Activated naive CD4-positive, alpha-beta T cell treated with anti-CD3 and anti-CD28 coated beads, Interleukin-2, amount 50 U/mL, for 24 hours (primary cell): ENCODE data around the gene PYGO2.
"Not testable (repeated sequence)": the region's sequence is repeated elsewhere in the genome, so short reads cannot be mapped to it uniquely, and the experiment has no call there.

Experiments
- H3K27ac Mint-ChIP-seq: one replicate; pipeline ENCODE4 v1.8.0; 2021; ENCODE audit warnings: mild to moderate bottlenecking, mixed read lengths
- H3K27me3 Mint-ChIP-seq: one replicate; pipeline ENCODE4 v1.8.0; 2021; ENCODE audit warnings: mixed read lengths
- H3K36me3 Mint-ChIP-seq: one replicate; pipeline ENCODE4 v1.8.0; 2021; ENCODE audit warnings: mixed read lengths
- H3K4me1 Mint-ChIP-seq: one replicate; pipeline ENCODE4 v1.8.0; 2021; ENCODE audit warnings: mixed read lengths
- H3K4me3 Mint-ChIP-seq: one replicate; pipeline ENCODE4 v1.8.0; 2021; ENCODE audit warnings: mild to moderate bottlenecking, mixed read lengths
- H3K9me3 Mint-ChIP-seq: one replicate; pipeline ENCODE4 v1.8.0; 2021; ENCODE audit warnings: mixed read lengths

Gene PYGO2

DNA sequence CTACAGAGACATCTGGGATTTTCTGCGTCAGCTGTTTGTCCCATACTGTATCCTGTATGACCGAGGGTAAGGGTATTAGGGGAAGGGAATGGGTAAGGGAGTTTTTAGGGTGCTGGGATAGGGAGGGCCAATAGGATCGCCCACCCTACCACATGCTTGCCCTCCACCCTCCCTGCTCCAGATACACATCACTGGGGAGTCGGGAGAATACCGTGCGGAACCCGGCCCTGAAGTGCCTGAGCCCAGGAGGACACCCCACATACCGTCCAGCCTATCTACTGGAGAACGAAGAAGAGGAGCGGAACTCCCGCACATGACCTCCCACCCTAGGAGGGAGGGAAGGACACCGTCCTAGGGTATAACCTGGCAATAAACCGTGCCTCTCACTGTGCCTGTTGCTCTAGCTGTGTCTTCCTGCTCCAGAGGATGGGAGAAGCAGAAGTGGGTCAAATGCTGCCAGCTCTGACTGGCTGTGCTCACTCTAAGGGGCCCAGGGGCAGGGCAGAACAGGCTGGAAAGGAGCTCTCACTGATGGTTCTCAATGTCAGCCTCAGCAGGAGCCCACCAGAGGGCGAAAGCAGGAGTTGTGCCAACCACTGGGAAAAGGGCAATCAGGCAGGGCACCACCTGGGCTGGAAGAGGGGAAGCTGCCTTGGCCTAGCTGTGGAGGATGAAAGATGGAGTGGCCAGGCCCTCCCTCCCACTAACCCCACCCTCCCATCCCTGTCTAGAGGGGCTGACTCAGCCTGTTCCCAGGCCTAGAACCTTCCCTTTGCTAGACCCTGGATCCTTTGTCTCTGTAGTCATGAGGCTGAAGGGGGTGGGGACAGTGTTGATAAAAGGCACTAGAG lies 31.4 kb upstream of the PYGO2 start:
- Mint-ChIP-seq H3K4me1 (peaks cover 38% of the 10 kb centered on the region), H3K4me3 (no peak overlapping the region), H3K27ac (no peak overlapping the region), H3K36me3 (peaks cover 7% of the 10 kb centered on the region), H3K9me3 (no peaks in the 10 kb centered on the region), H3K27me3 (no peaks in the 10 kb centered on the region)

DNA sequence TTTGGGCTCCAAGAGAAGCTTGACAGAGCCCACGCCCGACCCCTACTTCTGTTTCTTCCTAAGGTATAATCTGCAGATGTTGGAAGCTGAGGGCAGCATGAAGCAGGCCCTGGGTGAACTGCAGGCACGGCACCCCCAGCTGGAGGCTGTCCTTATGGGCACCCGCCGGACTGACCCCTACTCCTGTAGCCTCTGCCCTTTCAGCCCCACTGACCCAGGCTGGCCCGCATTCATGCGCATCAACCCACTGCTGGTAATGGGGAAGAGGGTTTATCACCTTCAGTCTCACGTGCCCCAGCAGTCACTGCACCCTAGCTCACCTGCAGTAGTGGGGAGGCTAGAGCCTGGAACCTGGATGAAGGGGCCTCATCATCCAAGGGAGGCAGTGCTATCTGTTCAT lies 28.7 kb upstream of the PYGO2 start:
- Mint-ChIP-seq H3K9me3 (no peaks in the 10 kb centered on the region), H3K4me3 (no peak overlapping the region), H3K36me3 (peaks cover 7% of the 10 kb centered on the region), H3K4me1 (peaks cover 28% of the 10 kb centered on the region), H3K27me3 (no peaks in the 10 kb centered on the region), H3K27ac (no peak overlapping the region)

- Mint-ChIP-seq H3K27ac (no peak overlapping the region), H3K27me3 (no peaks in the 10 kb centered on the region), H3K4me1 (peaks cover 32% of the 10 kb centered on the region), H3K4me3 (no peak overlapping the region), H3K36me3 (peaks cover 7% of the 10 kb centered on the region), H3K9me3 (no peaks in the 10 kb centered on the region)
Measured at GRCh38 chr1:154989195-154989860, 27.7 kb upstream of the PYGO2 start.

- Mint-ChIP-seq H3K4me3 (no peak overlapping the region), H3K4me1 (peaks cover 36% of the 10 kb centered on the region), H3K27ac (peak overlapping the region; percentile 12)
Measured at GRCh38 chr1:154988058-154988954, 26.7 kb upstream of the PYGO2 start.

DNA sequence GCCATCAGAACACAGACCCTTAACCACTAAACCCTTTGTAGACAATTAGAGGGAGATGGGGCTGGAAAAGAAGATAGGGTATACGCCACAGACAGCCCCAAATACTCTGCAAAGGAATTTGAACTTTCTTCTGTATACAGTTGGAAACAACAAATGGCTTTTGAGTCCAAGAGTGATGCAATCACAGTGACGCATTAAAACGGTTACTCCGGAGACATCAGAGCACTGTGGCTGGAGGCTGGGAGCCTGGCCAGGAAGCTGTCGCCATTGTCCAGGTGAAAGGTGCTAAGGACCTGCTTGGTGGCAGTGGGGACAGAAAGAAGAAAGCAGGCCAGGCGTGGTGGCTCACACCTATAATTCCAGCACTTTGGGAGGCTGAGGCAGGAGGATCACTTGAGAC lies 25.7 kb upstream of the PYGO2 start:
- Mint-ChIP-seq H3K9me3 (no peaks in the 10 kb centered on the region), H3K27me3 (no peaks in the 10 kb centered on the region), H3K4me3 (no peak overlapping the region), H3K4me1 (peaks cover 33% of the 10 kb centered on the region), H3K27ac (no peak overlapping the region), H3K36me3 (peaks cover 7% of the 10 kb centered on the region)

More at GRCh38 chr1:154988058-154988954, 26.7 kb upstream of the PYGO2 start:
- Mint-ChIP-seq H3K27me3 (no peaks in the 10 kb centered on the region), H3K9me3 (no peaks in the 10 kb centered on the region), H3K36me3 (peaks cover 7% of the 10 kb centered on the region)

GRCh38 chr1:154986736-154987135 lies 25.2 kb upstream of the PYGO2 start:
- H3K36me3 Mint-ChIP-seq, H3K27ac Mint-ChIP-seq, H3K9me3 Mint-ChIP-seq, H3K27me3 Mint-ChIP-seq, H3K4me3 Mint-ChIP-seq: not testable (repeated sequence)
- peaks cover 32% of the 10 kb centered on the region for H3K4me1 Mint-ChIP-seq

DNA sequence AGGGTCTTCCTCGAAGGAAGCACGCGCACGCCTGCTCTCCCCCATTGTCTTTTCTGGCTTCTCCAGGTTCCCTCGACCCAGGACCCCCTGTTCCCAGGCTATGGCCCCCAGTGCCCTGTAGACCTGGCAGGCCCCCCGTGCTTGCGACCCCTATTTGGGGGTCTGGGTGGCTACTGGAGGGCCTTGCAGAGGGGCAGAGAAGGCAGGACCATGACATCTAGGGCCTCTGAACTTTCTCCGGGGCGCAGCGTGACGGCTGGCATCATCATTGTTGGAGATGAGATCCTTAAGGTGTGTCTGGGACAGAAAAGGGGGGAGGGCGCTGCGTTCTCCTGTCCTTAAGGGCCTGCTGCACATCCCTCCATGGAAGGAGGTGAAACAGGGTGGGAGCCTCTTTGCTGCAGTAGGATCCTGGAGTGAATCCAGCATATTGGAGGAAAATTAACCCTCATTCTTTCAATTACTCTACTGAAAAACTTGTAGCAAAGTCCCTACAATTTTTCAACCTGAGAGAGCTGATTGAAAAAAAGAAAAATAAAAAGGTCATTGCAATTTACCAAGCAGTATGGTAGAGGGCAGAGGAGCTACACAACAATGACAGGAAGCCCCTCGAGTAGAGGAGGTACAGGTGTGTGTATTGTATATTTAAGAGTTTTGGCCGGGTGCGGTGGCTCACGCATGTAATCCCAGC lies 22.3 kb upstream of the PYGO2 start:
- Mint-ChIP-seq H3K27me3 (no peaks in the 10 kb centered on the region), H3K4me1 (peaks cover 22% of the 10 kb centered on the region), H3K4me3 (no peak overlapping the region), H3K27ac (no peak overlapping the region), H3K36me3 (peaks cover 3% of the 10 kb centered on the region), H3K9me3 (no peaks in the 10 kb centered on the region)

GRCh38 chr1:154982897-154983648 lies 21.5 kb upstream of the PYGO2 start, which contains the start of gene FLAD1:
FLAD1 (plus strand) TSS chr1:154983344; CDS start chr1:154983695, 351 bp downstream.
- Mint-ChIP-seq H3K27ac (peak within 1 kb of the TSS; percentile 41), H3K36me3 (peaks cover 2% of the 10 kb centered on the region), H3K4me1 (peaks cover 13% of the 10 kb centered on the region), H3K27me3 (no peaks in the 10 kb centered on the region), H3K4me3 (no peak within 1 kb of the TSS), H3K9me3 (no peaks in the 10 kb centered on the region)

GRCh38 chr1:154982341-154982740 lies 20.8 kb upstream of the PYGO2 start:
- Mint-ChIP-seq H3K9me3 (no peaks in the 10 kb centered on the region), H3K27ac (peak overlapping the region; percentile 41), H3K27me3 (no peaks in the 10 kb centered on the region)

DNA sequence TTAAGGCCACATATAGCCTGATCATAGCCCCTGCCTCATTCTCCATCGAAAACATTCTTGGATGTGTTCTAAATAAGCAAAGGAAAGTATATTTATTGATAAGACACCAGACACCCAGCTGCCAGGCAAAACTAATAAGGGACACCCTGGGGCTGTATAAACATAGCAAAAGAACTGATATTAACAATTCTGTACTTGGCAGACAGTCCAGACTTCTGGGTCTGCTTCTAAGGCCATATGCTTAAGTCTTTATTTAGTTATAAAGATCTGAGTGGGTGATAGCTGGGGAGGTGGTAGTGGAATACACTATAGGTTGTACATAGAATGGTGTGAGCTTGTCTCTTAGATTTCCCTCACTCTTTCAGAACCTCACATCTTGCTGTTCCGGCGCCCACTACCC lies 16.8 kb upstream of the PYGO2 start:
- no peaks in the 10 kb centered on the region for H3K27me3 Mint-ChIP-seq
- H3K27ac Mint-ChIP-seq, result no peak overlapping the region
- peaks cover 2% of the 10 kb centered on the region for H3K36me3 Mint-ChIP-seq
- H3K9me3 Mint-ChIP-seq, result no peaks in the 10 kb centered on the region
- no peaks in the 10 kb centered on the region for H3K4me1 Mint-ChIP-seq
- H3K4me3 Mint-ChIP-seq, result no peak overlapping the region

More at GRCh38 chr1:154982341-154982740, 20.8 kb upstream of the PYGO2 start:
- H3K36me3 Mint-ChIP-seq, result peaks cover 2% of the 10 kb centered on the region
- H3K4me1 Mint-ChIP-seq, result peaks cover 12% of the 10 kb centered on the region
- H3K4me3 Mint-ChIP-seq, result no peak overlapping the region

DNA sequence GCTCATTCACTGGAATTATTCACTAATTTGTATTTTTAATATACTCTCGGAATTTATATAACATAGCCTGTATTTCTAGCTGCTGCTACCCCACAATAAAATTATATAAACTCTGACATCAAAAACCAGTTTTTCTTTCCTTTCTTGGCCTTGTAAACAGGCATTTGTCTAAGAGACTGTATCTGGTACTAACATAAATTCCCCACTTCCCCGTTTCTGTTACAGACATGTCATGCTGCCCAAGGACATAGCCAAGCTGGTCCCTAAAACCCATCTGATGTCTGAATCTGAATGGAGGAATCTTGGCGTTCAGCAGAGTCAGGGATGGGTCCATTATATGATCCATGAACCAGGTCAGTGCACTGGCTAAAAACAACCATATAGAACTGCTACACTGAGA lies 16.2 kb upstream of the PYGO2 start:
- not testable (repeated sequence) for H3K4me3 Mint-ChIP-seq, H3K9me3 Mint-ChIP-seq, H3K27me3 Mint-ChIP-seq, H3K36me3 Mint-ChIP-seq, H3K4me1 Mint-ChIP-seq
- peak overlapping the region; percentile 26 for H3K27ac Mint-ChIP-seq

DNA sequence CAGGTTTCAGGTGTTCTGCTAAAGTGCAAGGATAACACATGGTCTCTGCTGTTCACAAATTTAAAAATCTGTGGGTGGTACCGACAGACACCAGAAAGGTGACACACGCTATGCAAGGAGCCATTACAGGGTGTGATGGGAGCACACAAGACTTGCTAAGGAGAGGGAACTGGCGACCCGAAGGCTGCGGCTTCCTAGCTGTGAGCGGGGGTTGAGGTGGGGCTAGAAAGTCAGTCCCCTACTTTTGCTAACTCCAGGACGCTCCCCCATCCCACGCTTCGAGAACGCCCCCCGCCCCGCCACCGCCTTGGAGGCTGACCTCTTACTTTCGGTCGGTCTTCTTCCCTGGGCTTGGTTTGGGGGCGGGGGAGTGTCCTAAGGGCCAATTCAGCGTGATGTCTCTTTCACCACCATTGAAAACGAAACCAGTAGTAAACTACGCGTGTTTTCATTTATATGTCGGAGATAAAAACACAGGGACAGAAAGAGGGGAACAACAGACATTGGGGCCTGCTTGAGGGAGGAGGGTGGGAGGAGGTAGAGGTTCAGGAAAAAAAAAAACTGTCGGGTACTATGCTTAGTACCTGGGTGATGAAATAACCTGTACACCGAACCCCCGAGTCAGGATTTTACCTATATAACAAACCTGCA lies 14.0 kb upstream of the PYGO2 start:
- H3K27me3 Mint-ChIP-seq, result no peaks in the 10 kb centered on the region
- H3K4me1 Mint-ChIP-seq, result peaks cover 23% of the 10 kb centered on the region
- no peak overlapping the region for H3K27ac Mint-ChIP-seq
- peaks cover 2% of the 10 kb centered on the region for H3K36me3 Mint-ChIP-seq
- H3K9me3 Mint-ChIP-seq, result no peaks in the 10 kb centered on the region
- H3K4me3 Mint-ChIP-seq, result no peak overlapping the region

- peaks cover 2% of the 10 kb centered on the region for H3K36me3 Mint-ChIP-seq
- no peak overlapping the region for H3K4me3 Mint-ChIP-seq
- peaks cover 23% of the 10 kb centered on the region for H3K4me1 Mint-ChIP-seq
- H3K27ac Mint-ChIP-seq, result no peak overlapping the region
- H3K27me3 Mint-ChIP-seq, result no peaks in the 10 kb centered on the region
- no peaks in the 10 kb centered on the region for H3K9me3 Mint-ChIP-seq
Measured at GRCh38 chr1:154974808-154975408, 13.3 kb upstream of the PYGO2 start.
